HG02571 (cell line): Measurements from ENCODE around the gene UBC.

Source experiments
- ATAC-seq: cut with Tn5 transposase; IDR thresholded peaks from one replicate; pipeline ENCODE4 v1.9.1; 2021; ENCODE audit warnings: mild to moderate bottlenecking, moderate library complexity; ENCODE audit not compliant: unreplicated experiment

Gene UBC

DNA sequence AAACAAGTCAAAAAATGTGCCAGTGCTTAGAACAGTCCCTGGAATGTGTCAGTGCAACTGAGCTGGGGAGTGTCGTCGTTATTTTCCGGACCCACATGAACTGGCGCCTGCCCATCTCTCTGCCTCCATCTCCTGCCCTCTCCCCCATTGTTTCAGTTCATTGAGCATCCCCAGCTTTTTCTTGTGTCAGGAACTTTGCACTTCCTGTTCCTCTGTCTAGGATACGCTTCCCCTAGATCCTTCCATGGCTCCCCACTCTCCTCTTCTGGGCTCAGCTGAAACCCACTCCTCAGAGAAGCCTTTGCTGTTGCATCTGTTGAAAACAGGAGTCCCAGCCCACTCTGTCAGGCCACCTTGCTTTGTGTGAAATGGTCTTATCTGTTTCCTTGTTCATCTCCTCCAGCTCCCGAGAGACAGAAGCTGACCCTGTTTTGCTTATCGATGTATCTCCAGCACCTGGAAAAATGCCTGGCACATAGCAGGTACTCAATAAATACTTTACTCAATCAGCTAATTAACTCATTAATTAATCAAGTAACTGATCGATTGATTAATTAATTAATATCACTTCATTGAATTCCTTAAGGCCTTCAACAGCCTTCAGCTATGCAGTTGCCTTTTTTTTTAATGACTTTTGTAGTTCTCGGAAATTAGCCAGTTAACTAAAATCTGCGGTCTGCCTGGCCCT is 48.1 kb downstream of the UBC start:
- ATAC-seq: no peak

DNA sequence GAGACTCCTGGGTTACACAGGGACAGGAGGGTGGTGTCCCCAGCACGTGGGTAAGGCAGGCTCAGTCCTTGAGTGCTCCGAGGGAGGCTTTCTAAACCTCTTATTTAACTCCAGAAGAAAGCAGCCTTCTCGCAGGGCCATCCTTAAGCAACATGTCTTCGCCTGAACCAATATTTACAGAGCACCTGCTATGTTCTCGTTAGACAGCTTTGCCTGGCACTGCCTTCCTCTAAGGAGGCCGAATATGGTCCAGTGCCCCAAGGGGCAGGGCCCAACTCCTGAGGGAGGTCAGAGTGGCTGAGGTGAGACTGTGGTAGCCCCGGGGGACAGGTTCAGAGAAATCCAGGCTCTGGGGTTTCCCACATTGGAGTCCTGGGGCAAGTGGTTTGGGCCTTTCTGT is 48.7 kb downstream of the UBC start:
- ATAC-seq: no peak

DNA sequence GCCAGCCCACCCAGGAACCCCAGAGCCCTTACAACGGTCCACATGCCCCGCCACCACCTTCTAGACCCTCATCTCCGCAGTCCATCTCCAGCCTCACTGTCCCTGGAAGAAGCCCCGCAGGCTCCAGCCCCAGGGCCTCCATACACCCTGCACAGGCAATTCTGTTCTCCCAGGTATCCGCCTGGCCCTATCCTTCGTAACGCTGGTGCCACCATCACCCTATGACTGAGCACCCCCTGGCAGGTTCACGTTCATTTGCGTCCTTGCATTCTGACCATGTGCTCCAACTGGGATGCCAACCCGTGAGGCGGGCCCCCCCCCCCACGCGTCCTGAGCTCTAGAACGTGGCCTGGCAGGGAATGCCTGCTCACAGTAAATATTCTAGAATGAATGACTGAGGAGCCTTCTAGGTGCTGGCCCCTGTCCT is 50.1 kb downstream of the UBC start:
- ATAC-seq: no peak

DNA sequence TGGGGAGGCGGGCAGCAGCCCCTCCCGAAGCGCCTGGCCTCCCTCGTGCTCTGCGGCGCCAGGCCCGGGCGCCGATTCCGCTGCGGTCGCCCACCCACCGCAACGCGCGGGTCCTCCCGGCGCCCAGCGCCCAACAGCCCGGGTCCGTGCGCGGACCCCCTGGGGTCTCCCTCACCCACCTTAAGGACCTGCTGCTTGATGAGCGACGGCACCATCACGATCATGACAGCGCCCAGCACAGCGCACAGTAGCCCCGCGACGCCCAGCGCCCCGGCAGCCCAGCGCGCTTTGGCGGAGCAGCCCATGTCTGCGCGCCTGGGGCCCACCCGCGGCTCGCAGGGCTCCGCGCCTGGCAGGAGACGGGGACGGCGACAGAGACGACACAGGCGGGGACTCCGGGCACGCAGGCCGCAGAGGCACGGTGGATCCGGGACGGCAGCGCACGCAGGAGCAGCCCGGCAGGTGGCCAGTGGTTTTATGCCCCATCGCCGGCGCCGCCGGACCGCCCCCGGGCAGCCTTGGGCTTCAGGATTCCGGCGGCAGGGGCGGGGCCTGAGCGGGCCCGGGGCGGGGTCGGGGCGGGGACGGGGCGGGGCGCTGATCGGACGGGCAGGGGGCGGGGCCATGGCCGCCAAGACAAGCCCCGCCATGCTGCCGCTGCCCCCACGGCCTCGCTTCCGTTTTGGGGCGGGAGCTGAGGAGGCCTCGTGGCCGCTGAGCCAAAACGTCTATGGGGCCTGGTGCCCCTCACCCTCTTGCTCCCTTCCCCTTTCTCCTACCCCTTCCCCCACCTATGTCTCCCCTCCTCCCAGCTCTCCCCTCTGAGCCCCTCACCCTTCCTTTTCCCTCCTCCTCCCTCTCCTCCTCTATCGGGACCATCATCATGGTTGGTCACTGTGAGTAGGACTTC is 50.8 kb downstream of the UBC start, which contains the start of gene SCARB1:
SCARB1 (minus strand) TSS at position 449 of the 910 bp plus-strand sequence; CDS start at position 305, 144 bp downstream.
- ATAC-seq: peak; percentile 61

DNA sequence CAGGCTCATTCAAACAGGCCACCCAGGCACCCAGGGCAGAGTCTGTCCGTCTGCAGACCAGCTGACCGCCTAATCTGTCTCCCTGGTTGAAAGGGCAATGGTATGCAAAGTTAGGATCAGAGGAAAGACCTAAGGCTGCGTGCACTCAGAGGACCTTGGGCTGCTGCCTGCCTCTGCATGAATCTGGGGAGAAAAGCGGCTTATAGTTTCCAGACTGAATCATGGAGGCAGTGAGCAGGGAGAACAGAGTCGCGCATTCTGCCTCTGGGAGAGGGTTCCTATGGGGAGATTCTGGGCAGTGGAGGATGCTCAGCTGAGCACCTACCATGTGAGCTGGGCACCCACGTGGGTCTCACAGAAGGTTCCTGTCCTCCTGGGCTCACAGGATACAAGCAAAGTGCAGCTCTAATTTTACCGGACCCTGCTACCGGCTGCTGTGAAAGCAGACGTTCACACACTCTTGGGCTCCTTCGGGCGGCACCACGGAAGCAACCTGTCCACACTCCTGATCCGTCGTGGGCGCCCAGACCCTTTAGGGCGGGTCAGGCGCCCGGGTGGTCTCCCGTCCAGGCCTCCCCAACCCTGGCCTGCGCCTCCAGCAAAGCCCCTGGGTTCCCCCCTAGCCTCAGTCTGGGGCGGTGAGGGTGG is 51.6 kb downstream of the UBC start:
- ATAC-seq: peak; percentile 23

DNA sequence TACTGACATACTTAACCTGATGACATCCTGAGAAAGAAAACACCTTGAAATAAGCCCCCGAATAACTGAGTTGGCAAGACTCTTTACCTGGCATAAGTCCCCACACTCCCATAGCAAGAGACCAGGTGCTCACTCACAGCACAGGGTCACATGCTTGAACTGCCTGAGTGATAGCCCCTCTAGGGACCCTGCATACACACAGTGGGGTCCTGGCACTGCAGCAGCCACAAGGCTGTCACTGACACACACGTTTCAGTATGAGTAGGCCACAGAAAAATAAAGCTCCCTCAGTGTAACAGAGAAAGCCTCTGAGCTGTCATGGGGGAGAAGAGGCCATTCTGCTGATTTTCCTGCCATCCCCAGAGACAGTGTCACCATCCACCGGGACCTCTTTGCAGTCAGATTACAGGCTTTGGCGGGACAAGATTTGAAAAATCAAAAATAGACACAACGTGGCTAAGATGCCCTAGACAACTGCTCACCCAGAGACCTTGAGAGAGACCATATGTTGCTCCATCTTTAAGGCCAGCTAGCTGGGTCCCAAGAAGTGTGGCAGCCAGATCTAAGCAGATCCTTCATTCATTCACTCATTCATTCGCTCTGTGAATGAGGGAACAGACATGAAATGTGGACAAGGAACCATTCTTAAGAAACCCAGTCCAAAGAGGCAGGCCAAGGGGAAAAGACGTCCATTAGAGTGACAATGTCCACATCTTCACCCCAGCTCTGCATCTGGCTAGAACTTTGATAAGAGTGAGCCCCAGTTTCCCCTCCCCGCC is 52.4 kb downstream of the UBC start:
- no peak for ATAC-seq
